ENCODE measurements around the gene DDT. TPM values are rescaled to one million over a fixed set of nuclear protein-coding genes. Genes with fewer than 3 reads are reported as not detected.
"Not testable (repeated sequence)": the region's sequence is repeated elsewhere in the genome, so short reads cannot be mapped to it uniquely, and the experiment has no call there.

DDT gene
- total RNA-seq, 1 donor from 2014 or later = 107 TPM

DNA sequence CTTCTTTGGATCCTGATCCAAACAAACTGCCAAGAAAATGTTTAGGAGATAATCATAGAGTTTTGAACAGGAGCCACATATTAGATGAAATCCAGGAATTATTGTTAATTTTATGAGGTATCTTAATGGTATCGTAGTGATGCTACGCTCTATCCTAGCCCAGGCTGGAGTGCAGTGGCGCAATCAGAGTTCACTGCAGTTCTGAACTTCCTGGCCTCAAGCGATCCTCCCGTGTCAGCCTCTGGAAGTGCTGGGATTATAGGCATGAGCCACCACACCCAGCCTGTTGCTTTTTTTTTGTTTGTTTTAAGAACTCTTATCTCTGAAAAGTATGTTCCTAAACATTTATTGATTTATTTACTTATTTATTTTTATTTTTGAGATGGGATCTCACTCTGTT is 28.6 kb upstream of the DDT start:
- ATAC-seq (ENCODE audit: low read depth) (no peak), DNase-seq (no peak)
- H3K9me3 Mint-ChIP-seq = no peaks in the 10 kb centered on the region
- TF ChIP-seq, protein P1, sequence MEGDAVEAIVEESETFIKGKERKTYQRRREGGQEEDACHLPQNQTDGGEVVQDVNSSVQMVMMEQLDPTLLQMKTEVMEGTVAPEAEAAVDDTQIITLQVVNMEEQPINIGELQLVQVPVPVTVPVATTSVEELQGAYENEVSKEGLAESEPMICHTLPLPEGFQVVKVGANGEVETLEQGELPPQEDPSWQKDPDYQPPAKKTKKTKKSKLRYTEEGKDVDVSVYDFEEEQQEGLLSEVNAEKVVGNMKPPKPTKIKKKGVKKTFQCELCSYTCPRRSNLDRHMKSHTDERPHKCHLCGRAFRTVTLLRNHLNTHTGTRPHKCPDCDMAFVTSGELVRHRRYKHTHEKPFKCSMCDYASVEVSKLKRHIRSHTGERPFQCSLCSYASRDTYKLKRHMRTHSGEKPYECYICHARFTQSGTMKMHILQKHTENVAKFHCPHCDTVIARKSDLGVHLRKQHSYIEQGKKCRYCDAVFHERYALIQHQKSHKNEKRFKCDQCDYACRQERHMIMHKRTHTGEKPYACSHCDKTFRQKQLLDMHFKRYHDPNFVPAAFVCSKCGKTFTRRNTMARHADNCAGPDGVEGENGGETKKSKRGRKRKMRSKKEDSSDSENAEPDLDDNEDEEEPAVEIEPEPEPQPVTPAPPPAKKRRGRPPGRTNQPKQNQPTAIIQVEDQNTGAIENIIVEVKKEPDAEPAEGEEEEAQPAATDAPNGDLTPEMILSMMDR (IDR thresholded peaks at IDR 0.05) = no peak
- H3K27me3 Mint-ChIP-seq = no peaks in the 10 kb centered on the region
- no peak overlapping the region for H3K4me3 Mint-ChIP-seq
- H3K36me3 Mint-ChIP-seq (ENCODE audit: low read depth) = no peaks in the 10 kb centered on the region
- intact Hi-C loops (cut with micrococcal nuclease) = no loop called here
- no peak overlapping the region for H3K27ac Mint-ChIP-seq
- ChIA-PET POLR2A (interaction anchor here (0.6 kb wide), 1 partner anchor 337 kb away, joined by 14 read pairs; no protein-coding TSS in a partner anchor), CTCF (no interaction called here)
- H3K4me1 Mint-ChIP-seq = no peaks in the 10 kb centered on the region

DNA sequence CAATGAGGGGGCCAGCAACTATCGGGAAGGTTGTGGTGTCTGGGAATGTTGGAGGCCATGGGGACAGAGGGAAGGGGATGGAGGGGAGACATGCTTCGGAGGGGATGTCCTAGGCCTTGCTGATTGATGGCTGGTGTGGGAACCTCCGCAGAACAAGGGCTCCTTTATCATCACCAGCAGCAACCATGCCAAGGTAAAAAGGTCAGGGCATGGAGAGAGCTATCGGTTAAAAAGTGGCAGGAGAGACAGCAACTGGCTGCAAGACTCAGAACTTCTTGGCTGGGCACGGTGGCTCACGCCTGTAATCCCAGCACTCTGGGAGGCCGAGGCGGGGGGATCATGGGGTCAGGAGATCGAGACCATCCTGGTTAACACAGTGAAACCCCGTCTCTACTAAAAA is 28.0 kb upstream of the DDT start:
- intact Hi-C loops (cut with micrococcal nuclease) = no loop called here
- Mint-ChIP-seq H3K36me3 (ENCODE audit: low read depth) (no peaks in the 10 kb centered on the region), H3K9me3 (no peaks in the 10 kb centered on the region), H3K4me3 (no peak overlapping the region), H3K27ac (no peak overlapping the region), H3K27me3 (no peaks in the 10 kb centered on the region), H3K4me1 (no peaks in the 10 kb centered on the region)
- TF ChIP-seq, protein P1 (IDR thresholded peaks at IDR 0.05) = no peak
- no peak for ATAC-seq (ENCODE audit: low read depth)
- CTCF ChIA-PET = no interaction called here
- POLR2A ChIA-PET = no interaction called here
- no peak for DNase-seq

DNA sequence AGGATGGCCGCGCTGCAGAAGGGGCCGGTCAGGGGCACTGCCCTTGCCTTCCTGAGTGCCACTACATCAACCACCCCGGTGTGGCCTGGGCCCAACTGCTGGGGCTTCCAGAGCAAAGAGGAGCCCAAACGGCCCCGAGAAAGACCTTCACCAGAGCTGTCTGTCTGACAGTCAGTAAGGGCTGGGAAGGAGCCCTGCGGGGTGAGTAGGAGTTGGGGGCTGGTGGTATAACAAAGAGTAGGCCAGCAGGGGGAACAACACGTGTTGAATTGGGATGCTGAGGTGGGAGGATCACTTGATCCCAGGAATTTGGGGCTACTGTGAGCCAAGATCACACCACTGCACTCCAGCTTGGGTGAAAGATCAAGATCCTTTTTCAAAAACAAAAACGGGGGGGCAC is 27.1 kb upstream of the DDT start:
- no peaks in the 10 kb centered on the region for H3K27me3 Mint-ChIP-seq
- ATAC-seq (ENCODE audit: low read depth) = no peak
- no peak overlapping the region for H3K27ac Mint-ChIP-seq
- TF ChIP-seq, protein P1 (IDR thresholded peaks at IDR 0.05) = no peak
- DNase-seq = no peak
- no peaks in the 10 kb centered on the region for H3K36me3 Mint-ChIP-seq (ENCODE audit: low read depth)
- ChIA-PET POLR2A (no interaction called here), CTCF (no interaction called here)
- no peak overlapping the region for H3K4me3 Mint-ChIP-seq
- no peaks in the 10 kb centered on the region for H3K9me3 Mint-ChIP-seq
- H3K4me1 Mint-ChIP-seq = peaks cover 2% of the 10 kb centered on the region
- intact Hi-C loops (cut with micrococcal nuclease) = no loop called here

DNA sequence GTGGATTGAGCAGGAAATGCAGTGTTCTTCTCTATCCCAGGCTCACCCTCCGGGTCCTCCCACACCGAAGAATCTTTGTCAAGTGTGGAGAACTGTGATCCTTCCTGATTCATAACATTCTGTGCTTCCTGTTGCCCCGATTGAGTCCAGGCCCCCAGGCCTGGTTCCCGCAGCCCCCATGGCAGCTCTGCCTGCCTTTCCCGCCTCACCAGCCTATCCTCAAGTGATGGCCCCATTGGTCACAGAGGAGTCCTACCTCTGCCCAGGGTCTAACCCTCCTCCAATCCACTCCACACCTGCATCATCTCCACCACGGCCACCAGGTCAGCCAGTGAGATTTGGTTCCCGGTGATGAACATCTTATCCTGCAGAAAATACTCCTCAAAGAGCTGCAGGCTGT is 25.5 kb upstream of the DDT start:
- H3K27ac Mint-ChIP-seq; H3K4me1 Mint-ChIP-seq; CTCF ChIA-PET; ATAC-seq (ENCODE audit: low read depth); H3K9me3 Mint-ChIP-seq; DNase-seq; H3K36me3 Mint-ChIP-seq (ENCODE audit: low read depth); H3K27me3 Mint-ChIP-seq; H3K4me3 Mint-ChIP-seq; intact Hi-C loops (cut with micrococcal nuclease): not testable (repeated sequence)
- POLR2A ChIA-PET = interaction anchor here (0.6 kb wide), 1 partner anchor 17 kb away, joined by 8 read pairs; no protein-coding TSS in a partner anchor

DNA sequence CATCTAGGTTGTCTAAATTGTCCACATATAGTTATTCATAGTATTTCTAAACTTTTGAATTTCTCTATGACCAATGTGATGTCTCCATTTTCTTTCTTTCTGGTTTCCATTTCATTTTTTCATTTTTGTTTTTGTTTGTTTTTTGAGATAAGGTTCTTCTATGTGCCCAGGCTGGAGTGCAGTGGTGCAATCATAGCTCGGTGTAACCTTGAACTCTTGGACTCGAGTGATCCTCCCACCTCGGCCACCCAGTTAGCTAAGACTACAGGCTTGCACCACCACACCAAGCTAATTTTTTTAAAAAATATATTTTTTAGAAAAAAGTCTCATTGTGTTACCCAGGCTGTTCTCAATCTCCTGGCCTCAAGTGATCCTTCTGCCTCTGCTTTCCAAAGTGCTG is 22.9 kb upstream of the DDT start:
- TF ChIP-seq, protein P1 (IDR thresholded peaks at IDR 0.05) = no peak
- intact Hi-C loops (cut with micrococcal nuclease) = no loop called here
- CTCF ChIA-PET = interaction anchor here (0.6 kb wide), 1 partner anchor 231 kb away, joined by 5 read pairs; no protein-coding TSS in a partner anchor
- Mint-ChIP-seq H3K36me3 (ENCODE audit: low read depth) (no peaks in the 10 kb centered on the region), H3K27me3 (no peaks in the 10 kb centered on the region), H3K4me3 (no peak overlapping the region), H3K4me1 (peaks cover 4% of the 10 kb centered on the region), H3K9me3 (no peaks in the 10 kb centered on the region), H3K27ac (no peak overlapping the region)
- POLR2A ChIA-PET = no interaction called here
- ATAC-seq (ENCODE audit: low read depth) = no peak
- no peak for DNase-seq

DNA sequence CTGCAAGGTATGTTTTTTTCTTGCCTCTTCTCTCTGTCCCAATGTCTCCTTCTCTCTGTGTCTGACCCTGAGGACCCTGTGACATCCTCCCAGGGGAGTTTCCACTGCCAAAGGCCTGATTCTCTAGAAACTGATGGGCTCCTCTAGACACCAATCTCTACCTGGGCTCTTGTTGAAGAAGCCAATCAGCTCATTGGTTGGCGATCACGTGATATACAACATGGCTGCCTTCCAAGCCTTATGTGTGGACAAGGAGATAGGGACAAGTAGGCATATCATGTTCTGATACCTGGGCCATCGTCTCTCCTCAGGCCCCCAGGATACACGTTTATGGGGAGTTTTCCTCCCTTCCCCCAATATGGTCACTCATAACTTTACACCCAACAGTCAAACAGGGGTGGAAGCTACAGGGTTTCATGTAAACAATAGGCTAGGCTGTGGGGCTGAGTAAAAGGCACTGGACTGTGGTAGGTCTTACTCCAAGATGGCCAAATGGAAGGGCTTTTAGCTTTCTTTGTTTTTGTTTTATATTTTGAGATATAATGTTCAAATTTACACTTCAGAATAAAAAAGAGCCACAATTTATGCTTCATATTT is 19.4 kb upstream of the DDT start:
- intact Hi-C loops (cut with micrococcal nuclease); H3K4me1 Mint-ChIP-seq; H3K4me3 Mint-ChIP-seq; POLR2A ChIA-PET; H3K36me3 Mint-ChIP-seq (ENCODE audit: low read depth); ATAC-seq (ENCODE audit: low read depth); DNase-seq; H3K27me3 Mint-ChIP-seq; H3K9me3 Mint-ChIP-seq; CTCF ChIA-PET; H3K27ac Mint-ChIP-seq: not testable (repeated sequence)

DNA sequence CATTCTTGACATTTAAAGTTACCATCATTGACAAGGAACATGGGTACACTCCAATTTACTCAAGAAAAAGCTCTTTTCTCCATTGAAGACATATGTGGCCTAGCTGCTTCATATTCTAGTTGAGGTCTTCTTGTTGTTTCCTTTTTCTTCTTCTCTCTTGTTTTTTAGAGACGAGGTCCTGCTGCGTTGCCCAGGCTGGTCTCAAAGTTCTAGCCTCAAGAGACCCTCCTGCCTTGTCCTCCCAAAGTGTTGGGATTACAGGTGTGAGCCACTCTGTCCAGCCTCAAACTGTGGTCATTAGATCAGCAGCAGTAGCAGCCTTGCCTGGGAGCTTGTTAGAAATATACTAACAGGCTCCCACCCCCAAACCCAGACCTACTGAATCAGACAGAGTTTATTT is 18.8 kb upstream of the DDT start:
- CTCF ChIA-PET; H3K4me3 Mint-ChIP-seq; POLR2A ChIA-PET; DNase-seq; H3K27ac Mint-ChIP-seq; H3K27me3 Mint-ChIP-seq; intact Hi-C loops (cut with micrococcal nuclease); H3K4me1 Mint-ChIP-seq; H3K9me3 Mint-ChIP-seq; H3K36me3 Mint-ChIP-seq (ENCODE audit: low read depth); ATAC-seq (ENCODE audit: low read depth): not testable (repeated sequence)

DNA sequence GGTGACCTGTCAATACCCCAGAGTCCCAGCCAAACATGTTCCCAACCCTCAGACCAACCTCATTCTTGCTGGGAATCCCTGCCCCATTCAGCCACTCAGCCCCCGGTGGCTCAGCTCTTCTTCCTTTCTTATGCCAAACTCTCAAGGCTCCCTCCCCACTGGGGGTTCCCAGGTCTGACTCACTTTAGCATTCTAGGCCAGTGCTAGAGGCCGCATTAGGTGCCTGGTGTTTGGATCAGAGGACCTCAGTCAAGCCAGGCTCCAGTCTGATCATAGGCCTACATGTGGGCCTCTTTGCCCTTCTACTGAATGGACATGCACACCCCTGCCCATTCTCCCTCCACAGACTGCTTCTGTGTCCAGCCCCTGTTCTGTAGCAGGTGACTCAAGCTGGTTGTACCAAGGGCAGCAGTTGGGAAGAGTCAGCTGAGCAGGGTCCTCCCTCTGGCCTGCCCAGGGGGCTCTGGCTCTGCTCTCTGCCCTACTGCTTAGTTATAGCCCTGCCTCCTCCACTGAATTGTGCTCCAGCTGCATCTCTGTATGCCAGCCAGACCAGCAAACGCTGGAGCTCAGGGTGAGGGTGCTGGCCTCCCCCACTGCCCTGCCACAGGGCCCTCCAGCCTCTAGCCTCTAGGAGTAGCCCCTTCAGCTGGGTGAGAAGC is 15.5 kb upstream of the DDT start:
- DNase-seq; H3K9me3 Mint-ChIP-seq; CTCF ChIA-PET; H3K4me3 Mint-ChIP-seq; H3K4me1 Mint-ChIP-seq; H3K27me3 Mint-ChIP-seq; H3K27ac Mint-ChIP-seq; POLR2A ChIA-PET; ATAC-seq (ENCODE audit: low read depth); H3K36me3 Mint-ChIP-seq (ENCODE audit: low read depth): not testable (repeated sequence)
- intact Hi-C loops (cut with micrococcal nuclease) = loop anchor here (5.0 to 10.0 kb wide), 3 partner anchors 185 to 768 kb away; no protein-coding TSS in a partner anchor

Data from activated B cell treated with CpG ODN at 0.5 μM for 24 hours (primary cell).